ENCODE measurements around the gene SORCS1.

The SORCS1 gene

GRCh38 chr10:107032700-107033401 lies 131.7 kb downstream of the SORCS1 start:
- no peak overlapping the region for H3K4me3 ChIP-seq (ENCODE audit: low read depth, low read length, poor library complexity, severe bottlenecking)
- TF ChIP-seq EZH2 (IDR thresholded peaks at IDR 0.05; ENCODE audit: borderline replicate concordance, low read length) (no peak), CTCF (IDR thresholded peaks at IDR 0.05; ENCODE audit: low read length) (no peak)
- H3K9me2 ChIP-seq (ENCODE audit: low read depth, low read length): no peaks in the 10 kb centered on the region
- no peaks in the 10 kb centered on the region for H3K27me3 ChIP-seq (ENCODE audit: insufficient read depth, low read length)
- H3K9me3 ChIP-seq (ENCODE audit: low read length): no peaks in the 10 kb centered on the region
- H3K4me1 ChIP-seq (ENCODE audit: insufficient read depth, low read length, severe bottlenecking): no peaks in the 10 kb centered on the region
- H3K36me3 ChIP-seq (ENCODE audit: insufficient read depth, low read length): no peaks in the 10 kb centered on the region
- H3K79me2 ChIP-seq (ENCODE audit: insufficient read depth, low read length): no peaks in the 10 kb centered on the region
- H3K9ac ChIP-seq (ENCODE audit: low read length): no peak overlapping the region
- no peak overlapping the region for H2AFZ ChIP-seq (ENCODE audit: low read length)
- H3F3A ChIP-seq (ENCODE audit: insufficient read depth, low read length): no peaks in the 10 kb centered on the region
- no peak overlapping the region for H3K4me2 ChIP-seq (ENCODE audit: low read length)
- no peak overlapping the region for H3K27ac ChIP-seq (ENCODE audit: low read depth, low read length, poor library complexity, severe bottlenecking)
- H4K20me1 ChIP-seq (ENCODE audit: insufficient read depth, low read length): no peaks in the 10 kb centered on the region

- Histone ChIP-seq H3K4me1 (ENCODE audit: insufficient read depth, low read length, severe bottlenecking) (no peaks in the 10 kb centered on the region), H3K27ac (ENCODE audit: low read depth, low read length, poor library complexity, severe bottlenecking) (no peak overlapping the region), H3K79me2 (ENCODE audit: insufficient read depth, low read length) (no peaks in the 10 kb centered on the region), H3K9ac (ENCODE audit: low read length) (no peak overlapping the region), H3F3A (ENCODE audit: insufficient read depth, low read length) (no peaks in the 10 kb centered on the region), H3K27me3 (ENCODE audit: insufficient read depth, low read length) (no peaks in the 10 kb centered on the region), H3K36me3 (ENCODE audit: insufficient read depth, low read length) (no peaks in the 10 kb centered on the region), H3K4me3 (ENCODE audit: low read depth, low read length, poor library complexity, severe bottlenecking) (no peak overlapping the region), H3K9me2 (ENCODE audit: low read depth, low read length) (no peaks in the 10 kb centered on the region), H4K20me1 (ENCODE audit: insufficient read depth, low read length) (no peaks in the 10 kb centered on the region), H3K4me2 (ENCODE audit: low read length) (no peak overlapping the region), H3K9me3 (ENCODE audit: low read length) (no peaks in the 10 kb centered on the region), H2AFZ (ENCODE audit: low read length) (no peak overlapping the region)
- TF ChIP-seq EZH2 (IDR thresholded peaks at IDR 0.05; ENCODE audit: borderline replicate concordance, low read length) (no peak), CTCF (IDR thresholded peaks at IDR 0.05; ENCODE audit: low read length) (no peak)
Measured at GRCh38 chr10:107031931-107032699, 132.4 kb downstream of the SORCS1 start.

GRCh38 chr10:107028236-107028635 lies 136.3 kb downstream of the SORCS1 start:
- Histone ChIP-seq H3K27me3 (ENCODE audit: insufficient read depth, low read length) (no peaks in the 10 kb centered on the region), H3K4me3 (ENCODE audit: low read depth, low read length, poor library complexity, severe bottlenecking) (no peak overlapping the region), H3K4me1 (ENCODE audit: insufficient read depth, low read length, severe bottlenecking) (no peaks in the 10 kb centered on the region), H3K36me3 (ENCODE audit: insufficient read depth, low read length) (no peaks in the 10 kb centered on the region), H3K9me3 (ENCODE audit: low read length) (no peaks in the 10 kb centered on the region), H3F3A (ENCODE audit: insufficient read depth, low read length) (no peaks in the 10 kb centered on the region), H3K9me2 (ENCODE audit: low read depth, low read length) (no peaks in the 10 kb centered on the region), H3K4me2 (ENCODE audit: low read length) (no peak overlapping the region), H3K79me2 (ENCODE audit: insufficient read depth, low read length) (no peaks in the 10 kb centered on the region), H2AFZ (ENCODE audit: low read length) (no peak overlapping the region), H4K20me1 (ENCODE audit: insufficient read depth, low read length) (no peaks in the 10 kb centered on the region), H3K9ac (ENCODE audit: low read length) (no peak overlapping the region), H3K27ac (ENCODE audit: low read depth, low read length, poor library complexity, severe bottlenecking) (no peak overlapping the region)
- TF ChIP-seq EZH2 (IDR thresholded peaks at IDR 0.05; ENCODE audit: borderline replicate concordance, low read length) (no peak), CTCF (IDR thresholded peaks at IDR 0.05; ENCODE audit: low read length) (no peak)
